ENCODE measurements around the gene TLX1. TPM values are rescaled to one million over a fixed set of nuclear protein-coding genes. Genes with fewer than 3 reads are reported as not detected.

TLX1 gene
- total RNA-seq, 1 experiment from 2014 or later = 0.06 TPM

GRCh38 chr10:101112799-101113594 is 18.1 kb upstream of the TLX1 start:
- DNase-seq (ENCODE audit: low read depth) = no peak

GRCh38 chr10:101113890-101114403 is 17.2 kb upstream of the TLX1 start:
- DNase-seq (ENCODE audit: low read depth) = no peak

GRCh38 chr10:101114646-101115045 is 16.5 kb upstream of the TLX1 start:
- DNase-seq (ENCODE audit: low read depth) = no peak

GRCh38 chr10:101116754-101117153 is 14.3 kb upstream of the TLX1 start:
- DNase-seq (ENCODE audit: low read depth) = no peak

GRCh38 chr10:101118031-101118430 is 13.1 kb upstream of the TLX1 start:
- no peak for DNase-seq (ENCODE audit: low read depth)

GRCh38 chr10:101120520-101120883 is 10.6 kb upstream of the TLX1 start:
- no peak for DNase-seq (ENCODE audit: low read depth)

GRCh38 chr10:101120884-101121653 is 10.0 kb upstream of the TLX1 start:
- DNase-seq (ENCODE audit: low read depth) = no peak

- no peak for DNase-seq (ENCODE audit: low read depth)
Observed at GRCh38 chr10:101121654-101122031, 9.5 kb upstream of the TLX1 start.

- no peak for DNase-seq (ENCODE audit: low read depth)
Observed at GRCh38 chr10:101122270-101123084, 8.6 kb upstream of the TLX1 start.

- no peak for DNase-seq (ENCODE audit: low read depth)
Observed at GRCh38 chr10:101123085-101123814, 7.8 kb upstream of the TLX1 start.

- DNase-seq (ENCODE audit: low read depth) = no peak
Observed at GRCh38 chr10:101123815-101124617, 7.1 kb upstream of the TLX1 start.

GRCh38 chr10:101124933-101125332 is 6.2 kb upstream of the TLX1 start:
- no peak for DNase-seq (ENCODE audit: low read depth)

- no peak for DNase-seq (ENCODE audit: low read depth)
Observed at GRCh38 chr10:101126684-101127628, 4.1 kb upstream of the TLX1 start.

- no peak for DNase-seq (ENCODE audit: low read depth)
Observed at GRCh38 chr10:101130141-101130540, 959 bp upstream of the TLX1 start.

GRCh38 chr10:101131962-101132635 is 999 bp downstream of the TLX1 start:
- DNase-seq (ENCODE audit: low read depth) = no peak

GRCh38 chr10:101132636-101133473 is 1.8 kb downstream of the TLX1 start:
- no peak for DNase-seq (ENCODE audit: low read depth)

- no peak for DNase-seq (ENCODE audit: low read depth)
Observed at GRCh38 chr10:101133489-101134298, 2.6 kb downstream of the TLX1 start.

All from Daoy (cell line).